GM18498 (cell line): Measurements from ENCODE around the gene SENP3.
A peak's percentile ranks its signal among the peaks of the same experiment; 100 is the strongest.

Source experiments
- ATAC-seq: cut with Tn5 transposase; IDR thresholded peaks from one replicate; pipeline ENCODE4 v1.9.1; 2021; ENCODE audit warnings: mild to moderate bottlenecking, moderate library complexity; ENCODE audit not compliant: unreplicated experiment

Gene SENP3

GRCh38 chr17:7555320-7555948 lies 6.3 kb upstream of the SENP3 start:
- ATAC-seq, result no peak

- no peak for ATAC-seq
These were observed 5.1 kb upstream of the SENP3 start for GRCh38 chr17:7556627-7557026.

GRCh38 chr17:7557147-7557764 lies 4.5 kb upstream of the SENP3 start:
- no peak for ATAC-seq

GRCh38 chr17:7557775-7558543 lies 3.8 kb upstream of the SENP3 start:
- no peak for ATAC-seq

GRCh38 chr17:7558544-7559319 lies 3.0 kb upstream of the SENP3 start, which contains the start of gene TNFSF13:
Gene TNFSF13, plus strand, starts transcription at chr17:7558750. Its CDS starts 290 bp downstream, at chr17:7559040.
- ATAC-seq, result no peak

- no peak for ATAC-seq
These were observed 2.2 kb upstream of the SENP3 start for GRCh38 chr17:7559320-7560171.

- no peak for ATAC-seq
These were observed 1.3 kb upstream of the SENP3 start for GRCh38 chr17:7560172-7561027.

- ATAC-seq, result peak; percentile 63
These were observed 617 bp upstream of the SENP3 start for GRCh38 chr17:7561028-7561575.

- ATAC-seq, result no peak
These were observed 488 bp downstream of the SENP3 start for GRCh38 chr17:7562208-7562605.

- ATAC-seq, result no peak
These were observed 1.6 kb downstream of the SENP3 start for GRCh38 chr17:7563115-7563869.

GRCh38 chr17:7569571-7569970 lies 7.9 kb downstream of the SENP3 start:
- ATAC-seq, result no peak

- ATAC-seq, result no peak
These were observed 8.6 kb downstream of the SENP3 start for GRCh38 chr17:7570351-7570750.

- ATAC-seq, result no peak
These were observed 10.5 kb downstream of the SENP3 start for GRCh38 chr17:7572338-7572587.

- ATAC-seq, result peak; percentile 88
These were observed 11.0 kb downstream of the SENP3 start for GRCh38 chr17:7572588-7573323.

- ATAC-seq, result peak; percentile 23
These were observed 11.8 kb downstream of the SENP3 start for GRCh38 chr17:7573324-7574080.

GRCh38 chr17:7574176-7574953 lies 12.6 kb downstream of the SENP3 start:
- no peak for ATAC-seq
